Chondrocyte (in vitro differentiated cells): ENCODE data around the gene SFI1. TPM values are rescaled to one million over a fixed set of nuclear protein-coding genes. Genes with fewer than 3 reads are reported as not detected.

Experiments
- DNase-seq: peaks from one replicate; pipeline ENCODE4 v3.0.0; 2021; ENCODE audit warnings: mixed read lengths, low spot score
- H3K27ac Mint-ChIP-seq: one replicate; pipeline ENCODE4 v1.8.0; 2021; ENCODE audit warnings: mild to moderate bottlenecking, moderate library complexity, mixed read lengths; ENCODE audit not compliant: unreplicated experiment
- H3K27me3 Mint-ChIP-seq: 2 replicates; pipeline ENCODE4 v1.8.0; 2021; ENCODE audit warnings: low read depth, mixed read lengths
- H3K36me3 Mint-ChIP-seq: 2 replicates; pipeline ENCODE4 v1.8.0; 2021; ENCODE audit warnings: low read depth, mixed read lengths
- H3K4me1 Mint-ChIP-seq: 2 replicates; pipeline ENCODE4 v1.8.0; 2021; ENCODE audit warnings: low read depth, mild to moderate bottlenecking, mixed read lengths
- H3K4me3 Mint-ChIP-seq: one replicate; pipeline ENCODE4 v1.8.0; 2021; ENCODE audit warnings: mild to moderate bottlenecking, moderate library complexity, mixed read lengths; ENCODE audit not compliant: unreplicated experiment
- H3K9me3 Mint-ChIP-seq: 2 replicates; pipeline ENCODE4 v1.8.0; 2021; ENCODE audit warnings: low read depth, mixed read lengths
- CTCF ChIP-seq: fragments of 200-600 bp; sonication (generic); IDR thresholded peaks from 2 replicates; pipeline ENCODE4 v1.5.0; 2021; ENCODE audit warnings: antibody characterized with exemption, mild to moderate bottlenecking, moderate library complexity
- total RNA-seq: library from RNA; stranded (reverse); gene quantifications from 3 replicates; pipeline ENCODE4 v1.2.1, GENCODE V29; 2021

Gene SFI1
- total RNA-seq, 1 donor from 2014 or later = 20.3 TPM

DNA sequence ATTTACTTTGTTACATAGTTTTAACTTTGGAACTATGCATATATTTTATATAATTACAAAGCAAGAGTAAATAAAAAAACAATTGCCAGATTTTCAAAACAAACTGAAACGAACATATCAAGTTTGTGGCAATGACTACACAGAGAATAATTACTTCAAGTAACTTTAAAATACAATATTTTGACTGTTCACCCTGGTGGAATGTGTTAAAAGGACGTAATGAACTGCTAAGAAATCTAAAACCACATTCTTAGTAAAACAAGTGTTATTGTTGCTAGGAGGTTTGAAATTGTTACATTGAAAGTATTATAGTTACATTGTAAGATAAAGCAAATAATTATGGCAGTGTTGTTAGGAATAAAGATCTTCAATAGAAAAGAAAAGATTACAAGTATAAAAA, 71.4 kb downstream of the SFI1 start:
- TF ChIP-seq CTCF = no peak
- Mint-ChIP-seq H3K4me1 (peaks cover 24% of the 10 kb centered on the region), H3K27me3 (no peaks in the 10 kb centered on the region), H3K9me3 (no peaks in the 10 kb centered on the region), H3K4me3 (no peak overlapping the region), H3K36me3 (peaks cover 6% of the 10 kb centered on the region), H3K27ac (peak overlapping the region; percentile 74)
- no peak for DNase-seq

DNA sequence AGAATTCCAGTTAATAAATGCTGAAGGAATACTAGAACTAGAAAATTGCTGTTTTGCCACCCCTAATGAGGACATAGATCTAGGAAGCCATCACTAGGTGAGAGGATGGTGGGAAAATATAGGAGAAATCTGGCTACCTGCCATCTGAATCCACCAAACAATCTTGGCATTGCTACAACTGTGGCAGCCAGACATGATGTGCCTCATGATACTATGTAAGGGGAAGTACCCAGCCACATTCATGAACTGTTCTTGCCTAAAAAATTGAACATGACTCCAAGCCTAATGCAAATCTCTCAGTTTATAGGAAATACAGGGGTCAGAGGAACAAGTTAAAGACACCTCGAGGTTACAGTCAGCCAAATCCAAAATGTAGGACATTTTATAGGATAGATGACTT, 72.8 kb downstream of the SFI1 start:
- Mint-ChIP-seq H3K36me3 (peaks cover 6% of the 10 kb centered on the region), H3K4me3 (no peak overlapping the region), H3K9me3 (no peaks in the 10 kb centered on the region), H3K4me1 (peaks cover 28% of the 10 kb centered on the region), H3K27ac (no peak overlapping the region), H3K27me3 (no peaks in the 10 kb centered on the region)
- TF ChIP-seq CTCF = no peak
- DNase-seq = no peak

- TF ChIP-seq CTCF = no peak
- Mint-ChIP-seq H3K9me3 (no peaks in the 10 kb centered on the region), H3K36me3 (peaks cover 20% of the 10 kb centered on the region), H3K4me1 (peaks cover 24% of the 10 kb centered on the region), H3K27me3 (no peaks in the 10 kb centered on the region), H3K27ac (no peak overlapping the region), H3K4me3 (no peak overlapping the region)
- no peak for DNase-seq
These were observed 76.6 kb downstream of the SFI1 start for GRCh38 chr22:31572939-31573338.

- no peak overlapping the region for H3K4me3 Mint-ChIP-seq
- peaks cover 20% of the 10 kb centered on the region for H3K36me3 Mint-ChIP-seq
- H3K4me1 Mint-ChIP-seq = peaks cover 21% of the 10 kb centered on the region
- no peaks in the 10 kb centered on the region for H3K9me3 Mint-ChIP-seq
- H3K27ac Mint-ChIP-seq = peak overlapping the region; percentile 50
- TF ChIP-seq CTCF = no peak
- H3K27me3 Mint-ChIP-seq = no peaks in the 10 kb centered on the region
- no peak for DNase-seq
These were observed 77.8 kb downstream of the SFI1 start for GRCh38 chr22:31574055-31574670.

DNA sequence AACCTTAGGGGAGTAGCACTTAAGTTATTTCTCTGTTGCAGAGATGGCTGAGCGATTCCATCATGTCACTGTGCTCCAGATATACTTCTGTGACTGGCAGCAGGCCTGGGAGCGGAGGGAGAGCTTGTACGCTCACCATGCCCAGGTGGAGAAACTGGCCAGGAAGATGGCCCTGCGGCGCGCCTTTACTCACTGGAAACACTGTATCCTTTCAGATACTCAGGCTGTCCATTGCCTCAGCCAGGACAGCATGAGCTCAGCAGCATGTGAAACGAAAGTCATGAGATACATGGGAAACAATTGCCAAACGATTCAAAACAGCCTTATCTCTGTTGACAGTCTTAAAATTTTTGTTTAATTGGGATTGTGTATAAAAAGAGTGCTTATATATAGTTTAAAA, 78.9 kb downstream of the SFI1 start:
- Mint-ChIP-seq H3K27ac (no peak overlapping the region), H3K27me3 (no peaks in the 10 kb centered on the region), H3K9me3 (no peaks in the 10 kb centered on the region), H3K4me3 (no peak overlapping the region), H3K4me1 (peaks cover 25% of the 10 kb centered on the region), H3K36me3 (peaks cover 19% of the 10 kb centered on the region)
- TF ChIP-seq CTCF = no peak
- no peak for DNase-seq
